Stimulated activated naive CD8-positive, alpha-beta T cell treated with anti-CD3 and anti-CD28 coated beads, Interleukin-15, Interleukin-2, amounts not matched to agents 100 ng/mL and 50 ng/mL, for 24 hours (primary cell): ENCODE measurements around the gene THOC5.
"Not testable (repeated sequence)": the region's sequence is repeated elsewhere in the genome, so short reads cannot be mapped to it uniquely, and the experiment has no call there.

Experiments used
- H3K27ac Mint-ChIP-seq: one replicate; pipeline ENCODE4 v1.8.0; 2021; ENCODE audit warnings: mild to moderate bottlenecking, mixed read lengths
- H3K27me3 Mint-ChIP-seq: one replicate; pipeline ENCODE4 v1.8.0; 2021; ENCODE audit warnings: mixed read lengths
- H3K36me3 Mint-ChIP-seq: one replicate; pipeline ENCODE4 v1.8.0; 2021; ENCODE audit warnings: low read depth, mixed read lengths
- H3K4me1 Mint-ChIP-seq: one replicate; pipeline ENCODE4 v1.8.0; 2021; ENCODE audit warnings: low read depth, mixed read lengths
- H3K4me3 Mint-ChIP-seq: one replicate; pipeline ENCODE4 v1.8.0; 2021; ENCODE audit warnings: mild to moderate bottlenecking, mixed read lengths
- H3K9me3 Mint-ChIP-seq: one replicate; pipeline ENCODE4 v1.8.0; 2021; ENCODE audit warnings: mixed read lengths

THOC5 gene

DNA sequence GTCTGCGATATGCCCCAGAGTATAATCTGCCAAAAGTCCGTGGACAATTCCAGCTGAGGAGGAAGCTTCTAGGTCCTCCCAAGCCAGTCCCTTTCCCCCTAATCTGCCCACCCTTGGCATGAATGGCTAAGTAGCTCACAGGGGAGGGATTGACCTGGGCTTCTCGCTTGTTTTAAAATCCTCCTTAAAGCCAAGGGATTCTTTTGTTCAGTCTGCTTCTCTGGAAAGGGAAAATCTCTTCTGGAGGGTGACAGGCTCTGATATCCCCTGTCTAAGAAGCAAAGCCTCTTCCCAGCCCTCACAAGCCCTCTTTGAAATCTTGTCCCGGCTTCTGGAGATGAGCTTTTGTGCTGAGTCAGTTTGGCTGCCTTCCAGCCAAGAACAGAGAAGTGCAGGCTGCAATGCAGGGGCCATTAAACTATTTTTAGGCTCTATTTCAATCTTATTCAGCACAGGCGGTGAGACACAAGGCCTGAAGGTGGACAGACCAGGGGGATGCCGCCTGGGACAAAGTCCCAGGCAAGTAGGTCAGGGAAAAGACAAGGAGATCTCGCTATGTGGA lies 49.7 kb downstream of the THOC5 start:
- Mint-ChIP-seq H3K4me1 (no peaks in the 10 kb centered on the region), H3K27ac (no peak overlapping the region), H3K9me3 (no peaks in the 10 kb centered on the region), H3K36me3 (peaks cover 40% of the 10 kb centered on the region), H3K4me3 (no peak overlapping the region), H3K27me3 (no peaks in the 10 kb centered on the region)

DNA sequence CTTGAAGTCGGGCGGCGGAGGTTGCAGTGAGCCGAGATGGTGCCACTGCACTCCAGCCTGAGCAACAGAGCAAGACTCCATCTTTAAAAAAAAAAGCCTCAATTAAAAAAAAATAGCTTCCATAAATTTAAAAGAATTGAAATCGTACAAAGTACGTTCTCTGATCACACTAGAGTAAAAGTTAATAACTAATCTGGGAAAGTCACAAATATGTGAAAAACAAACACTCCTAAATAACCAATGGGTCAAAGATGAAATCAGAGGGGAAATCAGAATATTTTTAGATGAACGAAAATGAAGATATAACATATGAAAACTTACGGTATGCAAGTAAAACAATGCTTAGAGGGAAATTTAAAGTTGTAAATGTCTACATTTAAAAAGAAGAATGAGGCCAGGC lies 53.7 kb downstream of the THOC5 start:
- Mint-ChIP-seq H3K36me3 (peaks cover 21% of the 10 kb centered on the region), H3K27me3 (no peaks in the 10 kb centered on the region), H3K4me3 (no peak overlapping the region), H3K9me3 (no peaks in the 10 kb centered on the region), H3K4me1 (no peaks in the 10 kb centered on the region), H3K27ac (no peak overlapping the region)

DNA sequence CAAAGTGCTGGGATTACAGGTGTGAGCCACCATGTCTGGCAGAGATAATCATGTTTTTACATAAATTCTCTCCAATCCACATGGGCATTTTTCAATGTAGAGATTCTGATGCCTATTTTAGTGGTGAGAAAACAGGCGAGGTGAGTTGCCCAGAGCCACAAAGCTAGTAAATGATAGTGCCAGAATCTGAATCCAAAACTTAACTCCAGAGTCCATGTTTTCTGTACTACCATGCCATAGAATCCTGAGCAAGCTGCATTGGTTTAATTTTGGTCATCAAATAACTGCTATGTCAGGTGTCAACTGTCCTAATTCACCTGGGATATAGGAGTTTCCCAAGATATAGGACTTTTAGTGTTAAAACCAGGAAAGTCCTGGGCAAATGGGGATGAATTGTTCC lies 59.9 kb downstream of the THOC5 start:
- Mint-ChIP-seq H3K4me3 (no peak overlapping the region), H3K36me3 (peaks cover 13% of the 10 kb centered on the region), H3K27ac (no peak overlapping the region), H3K27me3 (no peaks in the 10 kb centered on the region), H3K4me1 (no peaks in the 10 kb centered on the region), H3K9me3 (no peaks in the 10 kb centered on the region)

DNA sequence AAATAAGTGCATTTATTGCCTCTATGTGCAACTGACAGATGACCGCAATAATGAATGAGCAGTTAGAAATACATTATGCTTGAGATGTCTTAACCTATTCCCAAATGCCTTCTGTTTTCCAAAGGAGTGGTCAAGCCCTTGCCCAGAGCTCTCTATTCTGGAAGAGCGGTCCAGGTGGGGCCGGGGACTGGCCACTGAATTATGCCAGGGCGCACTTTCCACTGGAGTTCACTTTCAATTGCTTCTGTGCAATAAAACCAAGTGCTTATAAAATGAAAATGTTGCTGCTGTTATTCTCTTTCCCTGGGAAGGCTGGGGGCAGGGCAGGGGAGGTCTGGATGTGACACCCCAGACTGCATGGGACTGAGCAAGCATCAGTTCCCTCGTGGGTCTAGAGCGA lies 62.5 kb downstream of the THOC5 start:
- Mint-ChIP-seq H3K9me3 (no peaks in the 10 kb centered on the region), H3K36me3 (peaks cover 13% of the 10 kb centered on the region), H3K4me1 (no peaks in the 10 kb centered on the region), H3K27me3 (no peaks in the 10 kb centered on the region), H3K27ac (no peak overlapping the region), H3K4me3 (no peak overlapping the region)

DNA sequence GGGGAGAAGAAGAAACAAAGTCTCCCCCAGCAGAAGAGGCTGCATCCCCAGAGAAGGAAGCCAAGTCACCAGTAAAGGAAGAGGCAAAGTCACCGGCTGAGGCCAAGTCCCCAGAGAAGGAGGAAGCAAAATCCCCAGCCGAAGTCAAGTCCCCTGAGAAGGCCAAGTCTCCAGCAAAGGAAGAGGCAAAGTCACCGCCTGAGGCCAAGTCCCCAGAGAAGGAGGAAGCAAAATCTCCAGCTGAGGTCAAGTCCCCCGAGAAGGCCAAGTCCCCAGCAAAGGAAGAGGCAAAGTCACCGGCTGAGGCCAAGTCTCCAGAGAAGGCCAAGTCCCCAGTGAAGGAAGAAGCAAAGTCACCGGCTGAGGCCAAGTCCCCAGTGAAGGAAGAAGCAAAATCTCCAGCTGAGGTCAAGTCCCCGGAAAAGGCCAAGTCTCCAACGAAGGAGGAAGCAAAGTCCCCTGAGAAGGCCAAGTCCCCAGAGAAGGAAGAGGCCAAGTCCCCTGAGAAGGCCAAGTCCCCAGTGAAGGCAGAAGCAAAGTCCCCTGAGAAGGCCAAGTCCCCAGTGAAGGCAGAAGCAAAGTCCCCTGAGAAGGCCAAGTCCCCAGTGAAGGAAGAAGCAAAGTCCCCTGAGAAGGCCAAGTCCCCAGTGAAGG lies 64.3 kb downstream of the THOC5 start:
- H3K36me3 Mint-ChIP-seq, H3K27ac Mint-ChIP-seq, H3K4me1 Mint-ChIP-seq, H3K9me3 Mint-ChIP-seq, H3K4me3 Mint-ChIP-seq, H3K27me3 Mint-ChIP-seq: not testable (repeated sequence)

DNA sequence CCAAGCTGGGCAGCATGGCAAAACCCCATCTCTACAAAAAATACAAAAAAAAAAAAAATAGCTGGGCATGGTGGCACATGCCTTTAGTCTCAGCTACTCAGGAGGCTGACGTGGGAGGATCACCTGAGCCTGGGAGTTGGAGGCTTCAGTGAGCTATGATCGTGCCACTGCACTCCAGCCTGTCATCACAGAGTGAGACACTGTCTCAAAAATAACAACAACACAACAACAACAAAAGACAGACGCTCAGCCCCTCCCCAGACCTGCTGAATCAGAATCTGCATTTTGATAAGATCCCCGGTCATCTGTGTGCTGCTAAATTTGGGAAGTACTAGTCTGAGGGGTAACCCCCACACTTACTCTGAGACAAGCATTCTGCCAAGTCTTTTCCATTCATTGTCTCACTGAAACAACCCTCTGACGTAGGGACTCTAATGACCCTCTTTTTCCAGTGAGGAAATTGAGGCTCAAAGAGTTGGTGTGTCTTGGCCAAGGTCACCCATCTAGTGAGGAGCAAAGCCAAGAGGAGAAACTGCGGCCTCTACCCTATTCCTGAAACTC lies 66.1 kb downstream of the THOC5 start:
- Mint-ChIP-seq H3K27me3 (no peaks in the 10 kb centered on the region), H3K4me1 (no peaks in the 10 kb centered on the region), H3K4me3 (no peak overlapping the region), H3K9me3 (no peaks in the 10 kb centered on the region), H3K27ac (no peak overlapping the region), H3K36me3 (no peaks in the 10 kb centered on the region)

DNA sequence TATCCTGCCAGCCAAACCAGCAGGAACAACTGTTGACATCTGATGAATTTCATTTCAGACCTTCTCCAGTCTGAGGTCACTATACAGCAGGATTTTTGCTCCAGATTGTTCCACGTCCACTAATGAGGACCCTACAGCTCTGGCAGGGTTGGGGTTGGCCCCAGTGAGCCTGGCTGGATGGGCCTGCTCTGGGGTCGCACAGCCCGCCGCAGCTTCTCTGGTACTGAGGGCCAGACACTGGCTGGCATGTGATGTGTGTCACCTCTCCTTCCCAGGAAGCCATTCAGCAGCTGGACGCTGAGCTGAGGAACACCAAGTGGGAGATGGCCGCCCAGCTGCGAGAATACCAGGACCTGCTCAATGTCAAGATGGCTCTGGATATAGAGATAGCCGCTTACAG lies 68.1 kb downstream of the THOC5 start:
- Mint-ChIP-seq H3K36me3 (peaks cover 6% of the 10 kb centered on the region), H3K9me3 (no peaks in the 10 kb centered on the region), H3K27ac (no peak overlapping the region), H3K27me3 (peaks cover 14% of the 10 kb centered on the region), H3K4me1 (peaks cover 7% of the 10 kb centered on the region), H3K4me3 (no peak overlapping the region)

DNA sequence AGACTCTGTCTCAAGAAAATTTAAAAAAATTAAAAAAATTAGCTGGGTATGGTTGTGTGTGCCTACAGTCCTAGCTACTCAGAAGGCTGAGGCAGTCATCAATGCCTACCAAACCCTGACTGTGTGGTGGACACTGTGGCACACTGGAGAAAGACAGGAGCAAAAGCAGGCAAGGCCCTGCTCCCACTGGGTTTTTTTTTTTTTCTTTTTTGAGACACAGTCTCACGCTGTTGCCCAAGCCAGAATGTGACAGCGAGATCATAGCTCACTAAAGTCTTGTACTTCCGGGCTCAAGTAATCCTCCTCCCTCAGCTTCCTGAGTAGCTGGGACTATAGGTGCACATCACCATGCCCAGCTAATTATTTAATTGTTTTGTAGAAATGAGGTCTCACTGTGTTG lies 68.9 kb downstream of the THOC5 start:
- Mint-ChIP-seq H3K4me1 (peaks cover 8% of the 10 kb centered on the region), H3K9me3 (no peaks in the 10 kb centered on the region), H3K27me3 (peaks cover 17% of the 10 kb centered on the region), H3K27ac (no peak overlapping the region), H3K36me3 (peaks cover 6% of the 10 kb centered on the region), H3K4me3 (no peak overlapping the region)

DNA sequence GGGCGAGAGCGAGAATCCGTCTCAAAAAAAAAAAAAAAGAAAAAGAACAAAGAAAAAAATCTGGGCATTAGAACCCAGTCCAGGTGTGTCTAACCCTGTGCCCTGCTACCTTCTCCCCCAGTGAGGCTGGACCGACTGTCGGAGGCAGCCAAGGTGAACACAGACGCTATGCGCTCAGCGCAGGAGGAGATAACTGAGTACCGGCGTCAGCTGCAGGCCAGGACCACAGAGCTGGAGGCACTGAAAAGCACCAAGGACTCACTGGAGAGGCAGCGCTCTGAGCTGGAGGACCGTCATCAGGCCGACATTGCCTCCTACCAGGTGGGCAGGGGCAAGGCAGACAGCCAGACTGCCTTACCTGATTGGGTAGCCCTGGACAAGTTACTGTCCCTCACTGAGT lies 70.3 kb downstream of the THOC5 start:
- H3K27ac Mint-ChIP-seq: no peak overlapping the region
- H3K9me3 Mint-ChIP-seq: no peaks in the 10 kb centered on the region
- H3K4me1 Mint-ChIP-seq: peaks cover 16% of the 10 kb centered on the region
- no peak overlapping the region for H3K4me3 Mint-ChIP-seq
- H3K36me3 Mint-ChIP-seq: peaks cover 6% of the 10 kb centered on the region
- peaks cover 31% of the 10 kb centered on the region for H3K27me3 Mint-ChIP-seq

DNA sequence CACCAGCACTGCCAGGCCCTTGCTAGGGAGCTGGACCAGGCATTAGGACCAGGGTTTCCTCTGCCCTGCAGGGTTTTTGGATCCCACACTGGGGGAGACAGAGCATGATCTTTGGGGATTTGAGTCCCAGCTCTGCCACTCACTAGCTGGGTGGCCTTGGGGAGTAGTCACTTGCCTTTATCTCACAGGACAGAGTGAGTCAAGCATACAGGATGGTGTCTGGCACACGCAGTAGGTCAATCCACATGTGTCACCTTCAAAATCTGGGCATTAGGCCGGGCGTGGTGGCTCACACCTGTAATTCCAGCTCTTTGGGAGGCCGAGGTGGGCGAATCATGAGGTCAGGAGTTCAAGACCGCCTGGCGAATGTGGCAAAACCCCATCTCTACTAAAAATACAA lies 70.8 kb downstream of the THOC5 start:
- H3K36me3 Mint-ChIP-seq: peaks cover 6% of the 10 kb centered on the region
- H3K27ac Mint-ChIP-seq: no peak overlapping the region
- peaks cover 36% of the 10 kb centered on the region for H3K27me3 Mint-ChIP-seq
- H3K4me1 Mint-ChIP-seq: peaks cover 16% of the 10 kb centered on the region
- no peaks in the 10 kb centered on the region for H3K9me3 Mint-ChIP-seq
- H3K4me3 Mint-ChIP-seq: no peak overlapping the region

DNA sequence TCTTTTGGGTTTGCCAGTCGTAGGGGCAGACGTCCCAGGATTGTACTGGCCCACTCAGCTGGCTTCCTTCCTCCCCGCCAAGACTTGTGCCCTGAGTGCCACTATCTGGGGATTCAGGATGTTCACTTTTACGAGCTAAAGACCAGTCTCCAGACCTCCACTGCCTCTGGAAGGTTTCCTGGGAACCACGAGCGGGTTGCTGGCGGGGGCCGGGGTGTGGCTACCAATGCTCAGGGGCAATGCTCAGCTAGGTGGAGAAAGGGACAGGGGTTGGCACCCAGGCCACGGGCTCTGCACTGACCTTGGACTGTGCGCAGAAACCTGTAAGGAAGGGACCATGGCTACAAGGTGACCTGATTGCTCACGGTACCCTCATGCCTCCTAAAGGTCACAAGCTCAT lies 71.3 kb downstream of the THOC5 start:
- H3K36me3 Mint-ChIP-seq: peaks cover 6% of the 10 kb centered on the region
- peaks cover 16% of the 10 kb centered on the region for H3K4me1 Mint-ChIP-seq
- H3K9me3 Mint-ChIP-seq: no peaks in the 10 kb centered on the region
- peak overlapping the region; percentile 75 for H3K4me3 Mint-ChIP-seq
- no peak overlapping the region for H3K27ac Mint-ChIP-seq
- peaks cover 38% of the 10 kb centered on the region for H3K27me3 Mint-ChIP-seq

DNA sequence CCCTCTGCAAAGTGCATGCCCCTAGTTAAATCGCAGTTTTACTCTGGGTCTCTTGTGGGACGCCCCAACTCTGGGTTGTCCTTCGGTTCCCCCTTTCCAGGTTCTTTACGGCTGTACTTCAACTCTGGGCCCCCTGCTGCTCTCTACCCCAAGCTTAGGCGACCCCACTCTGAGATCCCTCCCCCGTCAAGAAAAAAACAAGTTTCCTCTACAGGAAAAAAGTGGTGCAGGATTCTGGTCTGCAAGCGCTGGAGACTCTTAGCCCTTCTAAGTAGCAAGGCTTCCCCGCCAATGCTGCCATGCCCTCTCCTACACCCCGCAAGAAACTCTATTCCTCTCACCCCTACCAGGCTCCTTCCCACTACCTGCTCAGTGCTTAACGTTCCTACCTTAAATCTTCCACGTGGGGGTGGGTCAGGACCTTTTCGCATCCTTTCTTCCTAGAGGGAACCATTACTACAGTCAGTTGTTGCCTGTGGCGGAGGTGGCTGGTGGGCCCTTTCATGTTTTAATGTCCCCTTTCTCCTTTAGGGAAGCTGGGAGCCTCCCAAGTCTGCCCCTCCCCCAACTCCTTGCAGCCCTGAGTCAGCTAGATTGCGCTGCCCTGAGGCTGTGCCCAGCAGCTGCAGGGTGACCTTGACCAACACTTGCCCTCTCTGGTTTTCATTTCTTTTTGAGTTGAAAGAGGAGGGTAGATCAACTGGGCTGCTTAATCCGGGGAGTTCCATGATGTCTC lies 72.1 kb downstream of the THOC5 start:
- Mint-ChIP-seq H3K27me3 (peaks cover 42% of the 10 kb centered on the region), H3K9me3 (no peaks in the 10 kb centered on the region), H3K4me1 (peaks cover 16% of the 10 kb centered on the region), H3K27ac (peak overlapping the region; percentile 40), H3K4me3 (peak overlapping the region; percentile 75), H3K36me3 (peaks cover 6% of the 10 kb centered on the region)

DNA sequence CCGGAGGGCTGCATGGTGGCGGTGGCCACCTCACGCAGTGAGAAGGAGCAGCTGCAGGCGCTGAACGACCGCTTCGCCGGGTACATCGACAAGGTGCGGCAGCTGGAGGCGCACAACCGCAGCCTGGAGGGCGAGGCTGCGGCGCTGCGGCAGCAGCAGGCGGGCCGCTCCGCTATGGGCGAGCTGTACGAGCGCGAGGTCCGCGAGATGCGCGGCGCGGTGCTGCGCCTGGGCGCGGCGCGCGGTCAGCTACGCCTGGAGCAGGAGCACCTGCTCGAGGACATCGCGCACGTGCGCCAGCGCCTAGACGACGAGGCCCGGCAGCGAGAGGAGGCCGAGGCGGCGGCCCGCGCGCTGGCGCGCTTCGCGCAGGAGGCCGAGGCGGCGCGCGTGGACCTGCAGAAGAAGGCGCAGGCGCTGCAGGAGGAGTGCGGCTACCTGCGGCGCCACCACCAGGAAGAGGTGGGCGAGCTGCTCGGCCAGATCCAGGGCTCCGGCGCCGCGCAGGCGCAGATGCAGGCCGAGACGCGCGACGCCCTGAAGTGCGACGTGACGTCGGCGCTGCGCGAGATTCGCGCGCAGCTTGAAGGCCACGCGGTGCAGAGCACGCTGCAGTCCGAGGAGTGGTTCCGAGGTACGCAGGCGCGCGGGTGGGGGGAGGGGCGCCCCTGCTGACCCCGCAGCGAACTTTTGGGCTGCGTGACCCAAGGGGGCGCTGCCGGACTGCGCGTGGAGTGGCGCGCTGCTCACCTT lies 72.9 kb downstream of the THOC5 start:
- H3K4me3 Mint-ChIP-seq: peak overlapping the region; percentile 75
- peaks cover 45% of the 10 kb centered on the region for H3K27me3 Mint-ChIP-seq
- no peak overlapping the region for H3K27ac Mint-ChIP-seq
- peaks cover 19% of the 10 kb centered on the region for H3K4me1 Mint-ChIP-seq
- no peaks in the 10 kb centered on the region for H3K9me3 Mint-ChIP-seq
- H3K36me3 Mint-ChIP-seq: peaks cover 6% of the 10 kb centered on the region

DNA sequence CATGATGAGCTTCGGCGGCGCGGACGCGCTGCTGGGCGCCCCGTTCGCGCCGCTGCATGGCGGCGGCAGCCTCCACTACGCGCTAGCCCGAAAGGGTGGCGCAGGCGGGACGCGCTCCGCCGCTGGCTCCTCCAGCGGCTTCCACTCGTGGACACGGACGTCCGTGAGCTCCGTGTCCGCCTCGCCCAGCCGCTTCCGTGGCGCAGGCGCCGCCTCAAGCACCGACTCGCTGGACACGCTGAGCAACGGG lies 73.4 kb downstream of the THOC5 start:
- peaks cover 6% of the 10 kb centered on the region for H3K36me3 Mint-ChIP-seq
- peaks cover 48% of the 10 kb centered on the region for H3K27me3 Mint-ChIP-seq
- peaks cover 21% of the 10 kb centered on the region for H3K4me1 Mint-ChIP-seq
- no peak overlapping the region for H3K4me3 Mint-ChIP-seq
- no peak overlapping the region for H3K27ac Mint-ChIP-seq
- no peaks in the 10 kb centered on the region for H3K9me3 Mint-ChIP-seq
